GM21390 (cell line): Measurements from ENCODE around the gene RASSF3.
"Not testable (repeated sequence)": the region's sequence is repeated elsewhere in the genome, so short reads cannot be mapped to it uniquely, and the experiment has no call there.

Experiments used
- ATAC-seq: cut with Tn5 transposase; IDR thresholded peaks from one replicate; pipeline ENCODE4 v1.9.1; 2021; ENCODE audit not compliant: unreplicated experiment

Gene RASSF3

DNA sequence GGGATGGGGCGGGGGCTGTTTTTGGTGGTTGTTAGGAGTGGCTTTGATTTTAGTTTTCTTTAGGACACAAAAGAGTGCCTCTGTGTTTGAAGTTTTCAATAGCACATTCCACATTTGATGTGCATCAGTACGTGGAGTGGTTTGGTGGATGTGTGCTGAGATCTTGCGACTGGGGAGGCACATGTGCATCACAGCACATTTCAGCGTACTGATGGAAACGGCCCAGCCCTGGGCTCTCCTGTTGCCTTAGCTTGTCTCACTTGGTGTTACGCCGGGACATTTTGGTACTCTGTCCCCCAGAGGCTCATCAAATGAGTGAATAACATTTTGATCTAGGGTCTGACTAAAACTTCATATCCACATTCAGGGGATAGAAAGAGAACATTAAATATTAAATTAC lies 78.4 kb downstream of the RASSF3 start:
- ATAC-seq = no peak

DNA sequence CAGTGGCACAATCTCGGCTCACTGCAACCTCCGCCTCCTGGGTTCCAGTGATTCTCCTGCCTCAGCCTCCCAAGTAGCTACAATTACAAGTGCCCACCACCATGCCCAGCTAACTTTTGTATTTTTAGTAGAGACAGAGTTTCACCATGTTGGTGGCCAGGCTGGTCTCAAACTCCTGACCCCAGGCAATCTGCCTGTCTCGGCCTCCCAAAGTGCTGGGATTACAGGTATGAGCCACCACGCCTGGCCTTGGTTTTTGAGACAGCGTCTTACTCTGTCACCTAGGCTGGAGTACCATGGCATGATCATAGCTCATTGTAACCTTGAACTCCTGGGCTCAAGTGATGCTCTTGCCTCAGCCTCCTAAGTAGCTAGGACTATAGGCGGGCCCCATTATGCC lies 79.9 kb downstream of the RASSF3 start:
- ATAC-seq = not testable (repeated sequence)

DNA sequence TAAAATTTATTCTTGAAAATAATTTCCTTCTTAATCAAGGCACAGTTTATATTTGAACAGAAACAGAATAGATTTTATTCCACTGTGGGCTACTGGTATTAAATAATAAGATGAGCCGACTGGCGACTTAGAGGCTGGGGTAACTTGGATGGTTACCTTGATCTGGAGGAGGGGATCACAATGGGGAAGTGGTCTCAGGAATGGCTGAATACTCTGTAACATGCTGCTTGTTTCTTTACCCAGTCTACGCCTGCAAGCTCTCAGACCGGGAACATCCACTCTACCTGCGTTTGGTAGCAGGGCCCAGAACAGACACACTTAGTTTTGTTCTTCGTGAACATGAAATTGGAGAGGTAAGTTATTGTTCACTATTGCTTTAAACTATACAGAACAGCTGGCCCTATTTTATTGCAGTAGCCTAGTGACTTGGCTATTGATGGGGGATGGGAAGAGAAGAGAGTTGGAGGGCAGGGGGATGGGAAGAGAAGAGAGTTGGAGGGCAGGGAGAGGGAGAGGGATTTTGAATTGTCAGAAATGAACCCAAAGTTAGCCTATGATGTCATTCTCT lies 81.0 kb downstream of the RASSF3 start:
- ATAC-seq = no peak

DNA sequence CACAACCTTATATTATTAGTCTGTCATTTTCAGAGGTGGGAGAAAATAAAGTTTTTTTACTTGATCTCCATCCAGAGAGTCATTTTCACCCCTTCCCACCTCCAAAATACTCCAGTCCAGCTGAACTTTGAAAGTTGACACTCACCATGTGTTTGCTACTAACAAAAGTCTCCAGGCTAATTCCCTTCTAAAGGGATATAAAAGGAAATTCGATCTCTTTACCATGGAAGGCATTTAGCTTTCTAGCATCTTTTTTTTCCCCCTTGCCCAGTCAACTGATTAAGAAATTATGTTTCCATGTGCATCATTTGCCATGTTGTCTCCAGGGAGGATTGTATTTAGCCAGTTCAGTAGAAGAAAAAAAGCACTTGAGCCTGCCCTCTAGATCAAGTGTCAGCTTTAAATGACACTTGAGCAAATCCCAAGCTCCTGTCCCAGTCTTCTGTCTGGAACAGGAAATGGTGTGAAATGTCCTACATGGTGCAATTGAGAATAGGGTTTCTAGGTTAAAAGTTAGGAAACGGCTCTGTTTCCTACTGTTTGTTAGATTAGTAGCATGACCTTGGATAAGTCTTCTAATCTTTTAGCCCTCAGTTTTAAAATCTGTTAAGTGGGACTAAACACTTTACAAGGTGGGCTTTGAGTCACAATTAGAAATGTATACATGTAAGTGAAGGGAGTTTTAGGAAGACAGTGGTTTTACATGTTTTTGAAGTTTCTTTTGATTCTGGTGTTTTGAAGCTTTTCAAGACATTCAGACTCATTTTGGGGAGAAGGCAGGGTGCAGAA lies 81.7 kb downstream of the RASSF3 start:
- ATAC-seq = no peak

DNA sequence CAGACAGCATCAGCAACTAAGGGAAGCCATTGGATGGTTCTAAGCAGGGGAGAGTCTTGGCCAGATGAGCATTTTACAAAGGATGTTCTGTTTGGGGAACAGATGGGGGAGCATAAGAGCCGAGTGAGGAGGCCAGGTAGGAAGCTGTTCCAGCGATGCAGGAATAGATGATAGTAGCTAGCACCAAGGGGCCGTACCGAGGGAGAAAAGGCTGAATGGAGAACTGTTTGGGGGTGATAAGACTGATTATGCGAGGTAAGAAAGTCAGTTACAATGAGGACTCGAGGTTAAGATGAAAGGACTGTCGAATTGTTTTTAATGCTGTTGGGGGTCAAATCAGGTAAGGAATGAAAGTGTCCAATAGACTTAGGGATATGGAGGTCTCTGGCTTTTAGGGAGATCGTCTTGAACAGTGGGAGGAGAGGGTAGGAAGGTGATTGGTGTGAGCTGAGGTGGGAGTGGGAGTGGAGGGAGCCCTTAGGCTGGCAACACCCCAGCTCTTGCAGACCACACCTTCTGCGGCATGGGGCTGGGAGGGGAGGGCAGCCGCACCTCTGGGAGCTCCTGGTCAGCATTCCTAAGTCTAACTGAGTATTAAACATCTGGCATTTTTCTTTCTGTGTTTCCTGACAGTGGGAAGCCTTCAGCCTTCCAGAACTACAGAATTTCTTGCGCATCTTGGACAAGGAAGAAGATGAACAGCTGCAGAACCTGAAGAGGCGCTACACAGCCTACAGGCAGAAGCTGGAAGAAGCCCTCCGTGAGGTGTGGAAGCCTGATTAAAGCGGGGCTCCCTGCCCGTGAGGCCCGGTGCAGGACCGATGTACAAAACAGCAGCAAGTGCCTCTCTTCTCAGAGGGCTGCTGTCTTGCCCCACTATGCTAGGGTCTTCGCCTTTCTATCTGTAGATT lies 84.1 kb downstream of the RASSF3 start:
- ATAC-seq = no peak

DNA sequence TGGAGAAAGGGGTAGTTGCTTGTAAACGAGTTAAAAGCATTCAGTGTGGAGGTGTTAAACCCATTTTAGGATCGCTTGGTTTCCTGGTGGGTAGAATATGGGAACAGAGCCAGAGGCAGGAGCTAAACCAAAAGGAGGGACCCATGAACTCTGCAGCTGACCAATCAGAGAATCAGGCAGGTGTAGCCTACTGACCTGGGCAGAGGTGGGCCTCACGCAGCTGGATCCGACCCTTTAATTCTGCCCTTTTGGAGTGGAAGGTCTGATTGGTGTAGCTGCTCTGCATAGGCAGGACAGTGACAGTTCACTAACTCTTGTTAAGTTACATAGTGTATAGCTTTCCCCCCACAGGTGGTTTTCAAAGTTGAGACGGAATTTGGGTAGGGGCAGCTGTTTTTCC lies 85.3 kb downstream of the RASSF3 start:
- no peak for ATAC-seq

DNA sequence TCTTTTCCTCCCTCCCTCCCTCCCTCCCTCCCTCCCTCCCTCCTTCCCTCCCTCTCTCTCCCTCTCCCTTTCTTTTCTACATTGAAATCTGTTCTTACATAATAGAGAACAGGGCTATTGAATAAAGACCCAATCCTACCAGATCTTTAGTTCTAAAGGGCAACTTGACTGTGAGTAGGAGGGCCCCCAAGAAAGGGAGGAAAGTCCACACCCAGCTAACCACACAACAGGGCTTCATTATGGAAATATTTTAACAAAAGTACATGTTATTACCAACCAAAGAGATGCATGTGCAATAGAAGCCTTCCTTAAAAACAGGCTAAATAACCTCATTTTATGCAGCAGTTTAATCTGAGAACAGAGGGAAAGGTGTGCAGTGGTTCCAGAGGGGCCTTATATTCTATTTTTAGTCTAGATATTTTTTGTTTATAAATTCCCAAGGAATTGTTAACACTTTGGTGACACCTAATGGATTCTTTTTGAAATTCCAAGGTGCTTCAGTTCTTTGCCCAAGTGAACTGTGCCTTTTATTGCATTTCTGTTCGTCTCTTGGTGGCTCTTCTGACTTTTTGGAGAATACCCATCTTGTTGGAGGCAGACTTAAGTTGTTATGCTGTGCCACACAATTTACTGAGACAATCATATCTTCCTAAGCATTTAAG lies 85.9 kb downstream of the RASSF3 start:
- no peak for ATAC-seq

DNA sequence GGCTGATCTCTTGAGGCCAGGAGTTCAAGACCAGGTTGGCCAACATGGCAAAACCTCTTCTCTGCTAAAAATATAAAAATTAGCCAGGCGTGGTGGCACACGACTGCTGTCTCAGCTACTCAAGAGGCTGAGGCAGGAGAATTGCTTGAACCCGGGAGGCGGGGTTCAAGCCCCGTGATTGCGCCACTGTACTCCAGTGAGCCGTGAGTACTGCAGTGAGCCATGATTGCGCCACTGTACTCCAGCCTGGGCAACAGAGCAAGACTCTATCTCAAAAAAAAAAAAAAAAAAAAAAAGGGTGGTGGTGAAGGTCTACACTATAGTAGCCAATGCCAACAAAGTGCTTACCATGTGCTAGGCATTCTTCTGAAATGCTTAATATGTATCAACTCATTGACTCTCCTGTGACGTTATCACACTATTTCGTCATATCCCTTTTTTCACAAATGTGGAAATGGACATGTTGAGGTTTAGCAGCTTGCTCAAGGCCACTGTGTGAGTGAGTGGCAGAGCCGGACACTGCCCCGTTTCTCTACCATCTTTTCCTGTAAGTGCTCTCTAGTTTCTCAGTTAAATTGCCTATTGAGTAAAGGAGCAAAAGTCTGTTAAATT lies 89.3 kb downstream of the RASSF3 start:
- no peak for ATAC-seq

DNA sequence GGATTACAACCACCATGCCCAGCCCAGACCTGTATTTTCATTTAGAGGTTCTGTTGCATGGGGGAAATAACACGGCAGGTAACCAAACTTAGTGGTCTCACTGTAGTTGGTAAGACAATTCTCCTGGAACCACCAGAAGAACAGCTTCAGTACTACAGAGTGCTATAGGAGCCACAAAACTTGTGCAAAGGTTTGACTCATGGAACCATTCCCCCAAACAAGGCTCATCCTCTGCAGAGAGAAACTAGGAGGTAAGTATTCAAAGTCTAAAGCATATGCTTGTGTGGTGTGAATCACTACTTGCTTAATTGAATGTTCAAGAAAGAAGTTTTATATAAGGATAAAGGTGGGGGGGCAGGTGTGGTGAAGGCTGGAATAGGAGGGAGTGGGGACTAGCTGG lies 90.2 kb downstream of the RASSF3 start:
- no peak for ATAC-seq

DNA sequence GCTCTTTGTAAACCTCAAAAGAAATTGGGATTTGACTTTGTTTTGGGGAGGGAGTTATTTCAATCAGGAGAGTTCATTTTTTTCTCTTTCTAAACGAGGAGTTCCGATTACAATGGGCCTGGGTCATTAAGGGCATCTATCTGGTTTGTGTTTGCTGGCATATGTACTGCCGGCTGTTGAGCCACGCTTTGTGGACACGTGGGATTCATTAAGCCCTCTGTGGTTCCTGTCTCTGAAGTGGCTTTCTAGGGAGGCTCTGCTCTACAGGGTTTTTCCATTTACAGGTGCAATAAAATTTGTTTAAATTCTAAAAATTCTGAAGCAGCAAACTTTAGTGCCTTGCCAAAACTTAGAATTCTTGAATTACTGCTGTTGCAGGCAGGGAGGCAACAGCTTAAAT lies 91.0 kb downstream of the RASSF3 start:
- ATAC-seq = no peak

DNA sequence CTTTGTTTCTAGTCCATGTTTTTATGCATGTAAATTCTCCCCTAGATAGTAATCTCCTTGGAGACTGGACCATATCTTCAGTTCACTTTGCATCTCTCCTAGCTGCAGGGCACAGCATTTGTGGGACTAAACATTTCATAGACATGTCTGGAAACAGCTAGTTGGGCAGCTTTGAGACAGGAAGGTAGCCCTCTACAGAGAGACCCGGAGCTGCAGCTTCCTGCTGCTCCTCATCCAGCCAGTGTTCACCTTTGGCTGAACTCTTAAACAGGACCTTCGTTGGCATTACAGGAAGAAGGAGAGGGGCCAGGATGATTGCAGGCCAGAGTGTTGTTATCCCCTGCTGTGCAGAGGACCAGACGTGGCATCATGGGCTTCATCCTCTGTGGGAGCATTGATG lies 96.0 kb downstream of the RASSF3 start:
- ATAC-seq = no peak

DNA sequence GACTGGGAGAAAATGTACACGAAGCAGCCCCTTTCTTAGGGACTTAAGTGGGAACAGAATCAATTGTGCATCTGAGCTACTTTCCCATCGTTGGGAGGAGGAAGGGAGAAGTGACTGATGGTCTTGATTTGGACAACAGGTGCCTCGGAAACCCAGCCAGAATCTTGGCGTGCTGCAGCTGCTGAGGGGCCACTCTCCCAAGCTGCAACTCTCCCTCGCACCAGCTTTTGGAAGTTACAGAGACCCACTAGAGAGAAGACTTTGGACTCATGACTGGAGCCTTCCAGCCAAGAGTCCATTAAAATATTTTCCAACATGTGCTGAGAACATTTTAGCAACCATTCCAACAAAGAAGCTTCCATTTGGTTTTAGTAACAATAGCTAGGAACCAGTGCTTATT lies 96.6 kb downstream of the RASSF3 start:
- ATAC-seq = no peak

DNA sequence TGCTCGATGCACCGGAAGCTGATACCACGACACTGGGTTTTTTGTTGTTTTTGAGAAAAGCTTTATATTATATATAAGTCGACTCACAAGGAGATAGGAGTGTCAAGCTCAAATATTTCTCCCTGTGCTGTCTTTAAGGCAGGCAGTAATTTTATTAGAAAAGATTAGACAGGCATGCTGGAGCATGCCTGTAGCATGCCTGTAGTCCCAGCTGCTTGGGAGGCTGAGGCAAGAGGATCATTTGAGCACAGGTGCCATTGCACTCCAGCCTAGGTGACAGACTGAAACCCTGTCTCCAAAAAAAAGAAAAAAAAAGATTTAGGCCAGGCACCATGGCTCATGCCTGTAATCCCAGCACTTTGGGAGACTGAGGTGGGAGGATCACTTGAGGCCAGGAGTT lies 97.1 kb downstream of the RASSF3 start:
- no peak for ATAC-seq

DNA sequence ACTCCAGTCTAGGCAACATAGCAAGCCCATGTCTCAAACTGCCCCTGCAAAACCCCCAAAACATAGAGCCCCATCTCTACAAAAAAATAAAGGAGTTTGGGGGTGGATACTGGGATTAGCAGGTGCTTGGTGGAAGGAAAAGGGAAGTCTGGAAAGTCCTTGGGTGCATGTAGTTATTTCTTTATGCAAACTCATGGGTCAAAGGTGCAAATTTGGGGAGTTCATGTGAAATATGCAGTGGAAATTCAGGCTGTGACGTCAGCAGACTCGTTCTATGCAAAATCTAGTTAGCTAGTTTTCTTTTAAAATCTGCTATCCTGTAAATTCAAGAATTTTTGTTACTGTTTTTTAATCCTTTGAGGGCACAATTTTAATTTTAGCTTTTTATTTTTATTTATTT lies 97.6 kb downstream of the RASSF3 start:
- no peak for ATAC-seq

DNA sequence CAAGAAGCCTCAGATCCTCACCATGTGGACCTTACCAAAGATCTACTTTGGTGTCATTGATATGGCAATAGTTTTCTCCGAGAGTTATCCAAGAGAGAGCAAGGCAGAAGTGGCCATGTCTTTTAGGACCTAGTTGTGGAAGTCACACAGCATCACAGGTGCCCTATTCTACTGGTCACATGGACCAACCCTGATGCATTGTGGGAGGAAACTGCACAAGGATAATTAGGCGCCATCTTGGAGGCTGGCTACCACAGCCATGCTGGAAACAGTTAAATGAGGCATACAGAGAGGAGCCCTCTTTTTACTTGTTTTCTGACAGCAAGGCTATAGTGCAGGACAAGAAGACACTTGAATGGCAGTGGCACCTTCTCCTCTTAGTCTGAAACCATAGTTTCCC lies 99.1 kb downstream of the RASSF3 start:
- no peak for ATAC-seq

DNA sequence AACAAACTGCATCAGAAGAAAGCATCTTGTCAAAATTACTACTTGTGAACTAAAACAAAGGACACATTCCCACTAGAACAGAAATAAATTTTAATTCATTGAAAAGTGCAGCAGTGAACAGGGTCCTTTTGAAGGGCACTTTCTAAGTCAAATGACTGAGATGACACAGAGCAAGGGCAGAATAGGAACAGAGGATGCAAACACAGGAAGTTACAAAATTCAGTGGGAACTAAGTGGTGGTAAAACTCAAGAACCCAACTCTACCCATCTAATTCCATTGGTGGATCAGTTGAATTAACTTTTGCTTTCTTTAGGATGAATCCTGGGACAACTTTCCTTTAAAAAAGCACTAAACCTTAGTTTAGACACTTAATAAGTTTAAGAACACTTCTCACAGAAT lies 103.1 kb downstream of the RASSF3 start:
- no peak for ATAC-seq

DNA sequence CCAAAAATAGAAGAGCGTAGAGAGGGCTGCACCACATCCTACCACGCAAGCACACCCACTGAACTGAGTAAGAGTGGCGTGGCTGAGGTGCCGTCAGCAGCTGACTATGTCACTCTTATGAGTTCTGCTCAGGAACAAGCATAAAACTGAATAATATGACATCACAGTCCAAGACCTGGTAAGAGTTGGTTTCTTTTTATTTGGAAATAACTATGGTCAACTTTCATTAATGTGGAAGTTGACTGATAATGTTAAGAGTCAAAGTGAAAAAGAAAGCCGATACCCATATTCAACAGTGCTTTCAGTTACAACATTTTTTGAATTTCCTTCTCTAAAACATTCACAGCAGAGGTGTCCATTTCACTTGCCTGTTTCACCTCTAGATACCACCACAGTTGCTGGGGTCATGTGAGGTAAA lies 104.3 kb downstream of the RASSF3 start:
- ATAC-seq = peak; percentile 86

DNA sequence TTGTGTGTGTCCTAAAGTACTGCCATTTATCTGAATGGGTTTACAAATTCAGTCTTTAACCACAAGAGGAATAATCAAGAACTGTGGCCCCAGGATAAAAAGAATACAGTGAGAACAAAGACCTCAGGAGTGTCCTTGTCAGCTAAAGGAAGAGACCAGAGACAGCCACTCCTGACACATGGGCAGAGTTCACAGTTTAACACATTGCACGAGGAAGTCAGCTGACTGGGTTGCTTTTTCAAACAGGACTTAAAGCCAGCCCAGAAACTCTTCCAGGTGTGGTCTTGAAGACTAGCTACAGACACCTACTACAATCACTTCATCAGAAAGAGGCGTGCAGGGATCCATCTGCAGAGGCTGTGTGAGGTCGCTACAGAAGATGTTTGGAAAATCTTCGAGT lies 106.1 kb downstream of the RASSF3 start:
- ATAC-seq = no peak

DNA sequence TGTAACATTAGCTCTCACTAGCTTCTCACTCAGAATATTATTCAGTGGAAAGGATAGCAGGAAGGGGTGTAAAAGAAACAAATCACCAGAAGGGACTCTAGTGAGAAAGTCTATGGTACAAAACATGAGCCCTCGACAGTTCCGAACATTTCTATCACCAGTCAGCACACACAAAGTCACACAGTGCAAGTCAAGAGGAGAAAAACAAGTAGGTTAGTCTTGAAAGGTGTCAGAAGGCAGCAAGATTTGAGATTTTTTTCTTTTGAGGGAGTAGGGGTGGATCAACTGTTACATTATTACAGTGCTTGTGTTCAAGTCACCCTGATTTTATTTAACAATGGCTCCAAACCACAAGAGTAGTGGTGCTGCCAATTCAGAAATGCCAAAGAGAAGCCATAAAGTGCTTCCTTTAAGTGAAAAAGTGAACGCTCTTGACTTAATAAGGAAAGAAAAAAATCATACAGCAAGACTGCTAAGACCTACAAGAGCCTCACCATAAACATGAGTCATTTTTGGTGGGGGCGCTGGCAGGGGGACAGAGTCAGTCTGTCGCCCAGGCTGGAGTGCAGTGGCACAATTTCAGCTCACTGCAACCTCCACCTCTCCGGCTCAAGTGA lies 106.7 kb downstream of the RASSF3 start:
- no peak for ATAC-seq

DNA sequence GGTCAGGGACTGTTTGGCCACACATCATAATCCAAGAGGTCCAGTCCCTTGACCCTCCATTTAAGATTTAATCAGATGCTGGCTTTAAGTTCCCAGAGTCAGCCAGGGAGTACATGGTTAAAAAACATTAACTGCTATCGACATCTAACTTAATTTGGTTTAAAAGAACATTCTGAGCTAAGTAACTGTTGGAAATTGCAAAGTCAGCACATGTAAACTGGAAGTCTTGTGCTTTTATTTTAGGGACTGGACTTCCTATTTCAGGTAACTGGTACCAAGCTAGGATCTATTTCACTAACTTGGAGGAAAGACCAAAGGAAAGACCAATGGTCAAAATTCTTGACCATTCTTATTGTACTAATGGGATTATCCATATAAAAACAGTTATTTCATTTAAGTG lies 108.4 kb downstream of the RASSF3 start:
- no peak for ATAC-seq

DNA sequence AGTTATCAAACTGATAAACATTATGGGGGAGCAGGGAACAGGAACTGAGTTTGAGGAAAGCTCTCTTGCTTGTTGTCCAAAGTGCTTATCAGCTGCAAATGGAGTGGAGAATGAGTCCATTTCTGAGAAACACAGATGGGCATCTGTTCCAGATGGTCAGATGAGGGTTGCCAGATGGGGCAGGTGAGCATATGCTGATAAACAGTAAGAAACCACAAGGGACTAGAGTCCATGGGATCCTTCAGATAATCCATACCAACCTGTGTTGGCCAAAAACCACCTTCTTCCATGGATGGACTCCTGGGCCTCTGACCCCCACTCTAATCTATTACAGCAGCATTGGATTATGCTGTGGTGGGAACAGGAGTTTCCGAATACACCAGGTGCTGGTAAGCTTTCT lies 110.6 kb downstream of the RASSF3 start:
- no peak for ATAC-seq
